GM19452 (cell line): ENCODE measurements around the gene HSDL2.
"Not testable (repeated sequence)": the region's sequence is repeated elsewhere in the genome, so short reads cannot be mapped to it uniquely, and the experiment has no call there.

Experiments
- ATAC-seq: cut with Tn5 transposase; IDR thresholded peaks from one replicate; pipeline ENCODE4 v1.9.1; 2021; ENCODE audit not compliant: unreplicated experiment

The HSDL2 gene

DNA sequence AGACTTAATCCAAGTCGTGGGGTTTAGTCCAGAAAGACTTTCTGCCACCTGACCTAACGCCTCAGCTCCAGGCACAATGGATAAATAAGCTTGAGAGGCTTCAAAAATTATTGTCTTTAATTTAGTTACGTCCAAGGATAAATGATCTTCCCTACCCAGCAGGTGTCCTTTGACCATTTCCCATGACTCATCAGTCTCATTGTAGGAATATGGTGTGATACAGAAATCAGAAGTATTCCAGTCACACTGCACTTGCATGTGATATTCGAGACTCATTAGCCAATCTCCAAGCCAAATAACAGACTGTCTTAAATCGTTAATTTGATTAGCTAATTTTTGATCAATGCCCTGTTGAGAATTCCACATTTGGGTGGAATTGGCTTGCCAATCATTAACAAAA lies 13.2 kb downstream of the HSDL2 start:
- ATAC-seq = not testable (repeated sequence)

DNA sequence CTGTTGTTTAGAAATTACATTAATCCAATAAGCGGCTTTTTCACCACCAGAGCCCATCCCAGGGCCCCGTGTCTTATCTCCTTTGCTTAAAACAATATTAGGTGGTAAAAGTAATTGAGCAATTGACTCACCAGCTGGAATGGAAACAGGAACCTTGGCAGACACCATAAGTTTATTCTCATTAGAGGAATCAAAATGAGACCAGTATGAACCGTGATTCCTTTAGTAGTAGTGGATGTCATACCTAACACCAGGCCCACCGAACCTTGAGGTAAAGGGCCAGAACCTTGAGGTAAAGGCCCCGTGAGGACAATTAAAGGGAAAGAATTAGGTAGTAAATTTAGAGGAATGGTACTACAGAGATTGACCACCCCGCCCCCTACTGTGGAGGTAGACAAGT lies 16.5 kb downstream of the HSDL2 start:
- ATAC-seq = no peak

DNA sequence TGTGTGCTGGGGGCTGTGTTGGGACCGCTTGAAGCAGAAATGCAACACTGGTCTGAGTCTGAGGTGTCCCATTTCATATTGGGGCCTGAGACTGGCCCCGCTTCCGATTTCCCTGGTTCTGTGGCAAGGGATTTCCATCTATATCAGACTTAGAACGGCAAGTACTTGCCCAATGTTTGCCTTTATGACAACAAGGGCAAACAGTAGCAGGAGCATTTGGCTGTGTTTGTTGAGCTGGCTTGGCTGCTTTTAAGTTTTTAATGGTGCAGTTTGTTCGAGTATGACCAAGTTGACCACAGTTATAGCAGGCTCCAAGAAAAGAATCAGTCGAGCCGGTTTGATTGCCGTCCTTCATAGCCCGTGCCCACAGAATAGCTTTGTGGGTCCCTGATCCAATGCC lies 17.0 kb downstream of the HSDL2 start:
- ATAC-seq = no peak

DNA sequence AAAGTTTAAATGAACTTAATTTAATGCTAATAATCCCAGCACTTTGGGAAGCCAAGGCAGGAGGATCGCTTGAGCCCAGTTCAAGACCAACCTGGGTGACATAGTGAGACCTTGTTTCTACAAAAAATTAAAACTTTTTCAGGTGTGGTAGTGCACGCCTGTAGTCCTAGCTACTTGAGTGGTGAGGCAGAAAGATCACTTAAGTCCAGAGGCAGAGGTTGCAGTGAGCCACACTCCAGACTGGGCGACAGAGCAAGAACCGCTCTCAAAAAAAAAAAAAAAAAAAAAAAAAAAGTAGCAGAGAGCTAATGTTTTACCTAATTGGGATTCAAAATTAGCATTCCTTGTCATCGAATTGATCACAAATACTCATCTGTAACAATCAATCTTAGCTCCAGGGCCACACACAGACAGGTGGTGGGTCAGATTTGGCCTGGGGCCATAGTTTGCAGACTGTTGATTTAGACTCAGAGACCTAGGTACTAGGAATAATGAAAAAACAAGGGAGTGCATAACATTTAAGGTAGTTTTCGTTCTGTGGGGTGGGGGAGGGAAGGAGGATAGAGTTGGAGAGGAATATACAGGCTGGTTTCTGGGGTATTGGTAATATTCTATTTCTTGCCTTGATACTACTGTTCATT lies 21.4 kb downstream of the HSDL2 start:
- no peak for ATAC-seq

DNA sequence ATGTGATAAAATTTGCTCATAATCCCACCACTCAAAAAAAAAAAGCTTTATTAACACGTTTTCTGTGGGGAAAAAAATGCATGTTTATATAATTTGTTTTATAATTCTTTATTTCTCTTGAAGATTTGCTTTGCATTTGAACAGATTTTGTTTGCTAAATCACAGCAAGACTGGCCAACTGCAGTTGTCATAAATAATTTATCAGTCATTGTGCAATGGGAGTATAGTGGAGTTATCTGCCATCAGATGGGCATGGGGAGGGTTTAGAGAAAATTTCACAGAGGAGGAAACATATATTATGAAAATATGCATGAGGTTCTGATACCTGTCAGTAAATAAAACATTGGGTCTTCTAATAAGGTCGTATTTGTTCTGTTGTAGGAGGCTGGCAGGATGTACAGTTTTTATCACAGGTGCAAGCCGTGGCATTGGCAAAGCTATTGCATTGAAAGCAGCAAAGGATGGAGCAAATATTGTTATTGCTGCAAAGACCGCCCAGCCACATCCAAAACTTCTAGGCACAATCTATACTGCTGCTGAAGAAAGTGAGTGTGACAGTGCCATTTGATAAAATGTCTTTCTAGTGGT lies 23.8 kb downstream of the HSDL2 start:
- no peak for ATAC-seq

- ATAC-seq = no peak
These were observed 24.6 kb downstream of the HSDL2 start for GRCh38 chr9:112404508-112404932.

GRCh38 chr9:112408275-112408674 lies 28.4 kb downstream of the HSDL2 start:
- no peak for ATAC-seq

DNA sequence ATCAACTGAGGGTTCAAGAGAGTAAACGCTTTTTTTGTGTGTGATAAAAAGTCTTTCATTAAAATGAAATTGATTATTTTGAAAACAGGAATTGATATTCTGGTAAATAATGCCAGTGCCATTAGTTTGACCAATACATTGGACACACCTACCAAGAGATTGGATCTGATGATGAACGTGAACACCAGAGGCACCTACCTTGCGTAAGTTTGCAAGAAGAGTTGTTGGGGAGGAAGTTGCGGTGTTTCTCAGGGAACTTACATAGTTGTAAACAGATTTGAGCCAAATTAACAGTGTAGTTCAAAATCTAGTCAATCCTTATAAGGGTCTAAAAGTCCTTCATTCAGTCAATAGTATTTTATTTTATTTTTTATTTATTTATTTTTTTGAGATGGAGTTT lies 28.9 kb downstream of the HSDL2 start:
- ATAC-seq = no peak

- no peak for ATAC-seq
These were observed 29.9 kb downstream of the HSDL2 start for GRCh38 chr9:112409758-112410157.

GRCh38 chr9:112411626-112412027 lies 31.7 kb downstream of the HSDL2 start:
- no peak for ATAC-seq

- ATAC-seq = not testable (repeated sequence)
These were observed 33.8 kb downstream of the HSDL2 start for GRCh38 chr9:112413728-112414127.

DNA sequence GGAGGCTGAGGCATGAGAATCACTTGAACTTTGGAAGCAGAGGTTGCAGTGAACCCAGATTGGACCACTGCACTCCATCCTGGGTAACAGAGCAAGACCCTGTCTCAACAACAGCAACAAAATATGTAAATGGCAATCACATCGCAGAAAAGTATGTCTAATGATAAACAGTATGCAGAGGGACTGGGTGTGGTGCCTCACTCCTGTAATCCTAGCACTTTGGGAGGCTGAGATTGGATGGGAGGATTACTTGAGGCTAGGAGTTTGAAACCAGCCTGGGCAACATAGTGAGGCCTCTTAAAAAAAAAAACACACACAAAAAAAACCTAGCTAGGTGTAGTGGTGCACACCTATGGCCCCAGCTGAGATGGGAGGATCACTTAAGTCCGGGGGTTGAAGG lies 40.3 kb downstream of the HSDL2 start:
- no peak for ATAC-seq

DNA sequence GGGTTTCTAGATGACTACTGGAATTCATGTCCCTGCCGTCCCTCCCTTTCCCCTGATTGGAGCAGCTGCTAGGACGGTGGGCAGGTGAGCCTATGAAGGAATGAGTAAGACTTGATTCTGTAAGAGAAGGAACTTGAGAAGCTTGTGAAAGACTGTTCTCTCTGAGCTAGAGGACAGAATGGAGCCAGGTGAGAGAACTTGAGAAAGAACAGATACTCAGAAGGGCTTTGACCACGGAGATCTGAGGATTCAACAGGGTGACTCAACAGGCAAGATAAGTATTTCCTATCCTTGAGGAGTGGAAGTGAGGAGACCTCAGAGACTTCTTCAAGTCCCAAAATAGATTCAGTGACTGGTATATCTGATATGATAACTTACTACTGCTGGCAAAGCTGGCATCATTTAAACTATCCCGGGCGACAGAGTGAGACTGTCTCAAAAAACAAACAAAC lies 41.9 kb downstream of the HSDL2 start:
- no peak for ATAC-seq

GRCh38 chr9:112422417-112423148 lies 42.7 kb downstream of the HSDL2 start:
- no peak for ATAC-seq

GRCh38 chr9:112430006-112430522 lies 50.2 kb downstream of the HSDL2 start:
- no peak for ATAC-seq

GRCh38 chr9:112433499-112434392 lies 53.8 kb downstream of the HSDL2 start:
- ATAC-seq = no peak

- ATAC-seq = no peak
These were observed 54.6 kb downstream of the HSDL2 start for GRCh38 chr9:112434487-112434886.

GRCh38 chr9:112437406-112437805 lies 57.5 kb downstream of the HSDL2 start:
- no peak for ATAC-seq

- no peak for ATAC-seq
These were observed 59.3 kb downstream of the HSDL2 start for GRCh38 chr9:112439171-112439570.

DNA sequence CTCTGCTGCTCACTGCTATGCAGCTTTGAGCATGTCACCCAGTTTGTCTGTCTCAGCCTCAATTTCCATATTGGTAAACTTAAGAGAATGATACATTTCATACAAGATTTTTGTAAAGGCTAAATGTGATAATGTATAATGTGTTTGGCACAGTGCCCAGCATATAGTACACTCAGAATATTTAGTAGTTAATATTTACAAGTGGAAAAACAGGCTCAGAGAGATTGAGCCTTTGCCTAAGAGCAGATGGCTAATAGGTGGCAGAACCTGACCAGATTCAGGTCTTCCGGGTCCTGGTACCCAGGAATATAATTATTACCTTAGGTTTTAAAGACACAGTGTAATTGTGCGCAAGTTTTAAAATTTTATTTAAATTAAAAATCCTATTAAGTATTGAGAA lies 59.9 kb downstream of the HSDL2 start:
- ATAC-seq = no peak

GRCh38 chr9:112443200-112443599 lies 63.3 kb downstream of the HSDL2 start:
- no peak for ATAC-seq
